HL-60 (cell line): ENCODE data around the gene GMDS.

Experiments used
- CTCF ChIP-seq: IDR thresholded peaks from one replicate; pipeline ENCODE4 v1.5.1; 2011; ENCODE audit warnings: low read length, control low read depth, inconsistent platforms; ENCODE audit not compliant: insufficient read depth
- POLR2AphosphoS5 ChIP-seq: IDR thresholded peaks from 2 replicates; pipeline ENCODE4 v1.6.1; 2012; ENCODE audit warnings: low read depth
- REST ChIP-seq: IDR thresholded peaks from 2 replicates; pipeline ENCODE4 v1.6.1; 2012; ENCODE audit warnings: low read depth; ENCODE audit not compliant: insufficient replicate concordance
- SPI1 ChIP-seq: IDR thresholded peaks from 2 replicates; pipeline ENCODE4 v1.6.1; 2012; ENCODE audit warnings: low read depth, mild to moderate bottlenecking, borderline replicate concordance

GRCh38 chr6:1778686-1779235, 466.6 kb downstream of the GMDS start:
- TF ChIP-seq CTCF (no peak), REST (no peak), POLR2AphosphoS5 (no peak), SPI1 (no peak)
